Skeletal muscle tissue (tissue), 5 donors: ENCODE results near the gene SINHCAF. TPM values are rescaled to one million over a fixed set of nuclear protein-coding genes. Genes with fewer than 3 reads are reported as not detected.

ENCODE experiments used
- H3K27ac ChIP-seq: one replicate; pipeline ENCODE4 v1.7.0; 2013; ENCODE audit warnings: mild to moderate bottlenecking, low read depth, low read length, inconsistent platforms
- H3K27me3 ChIP-seq, 3 donors: one replicate each; pipeline ENCODE4 v1.7.0; 2013; ENCODE audit warnings: low read length in 3 of 3; ENCODE audit not compliant: control insufficient read depth in 3 of 3, insufficient read depth in 3 of 3
- H3K36me3 ChIP-seq, 3 donors: one replicate each; pipeline ENCODE4 v1.7.0; 2013; ENCODE audit warnings: low read length in 3 of 3; ENCODE audit not compliant: control insufficient read depth in 3 of 3, insufficient read depth in 3 of 3
- H3K4me1 ChIP-seq, 3 donors: one replicate each; pipeline ENCODE4 v1.7.0; 2013; ENCODE audit warnings: low read length in 3 of 3, mild to moderate bottlenecking in 3 of 3; ENCODE audit not compliant: control insufficient read depth in 3 of 3, insufficient read depth in 3 of 3
- H3K4me3 ChIP-seq, 3 donors: one replicate each; pipeline ENCODE4 v1.7.0; 2013; ENCODE audit warnings: low read length in 3 of 3
- H3K9ac ChIP-seq, 3 donors: one replicate each; pipeline ENCODE4 v1.7.0; 2013; ENCODE audit warnings: low read length in 3 of 3, mild to moderate bottlenecking in 3 of 3, moderate library complexity in 2 of 3, low read depth in 1 of 3
- H3K9me3 ChIP-seq, 3 donors: one replicate each; pipeline ENCODE4 v1.7.0; 2013; ENCODE audit warnings: low read length in 3 of 3; ENCODE audit not compliant: control insufficient read depth in 3 of 3
- small RNA-seq: library from RNA; depleted of rRNA; stranded (forward); fragments of <200 nt; gene quantifications from one replicate; pipeline ENCODE3, GENCODE V24; 2014
- total RNA-seq: library from RNA; depleted of rRNA; stranded (reverse); fragments of >200 nt; gene quantifications from one replicate; pipeline ENCODE4 v1.2.3, GENCODE V29; 2014
- donor health status: Osteomylitis.

SINHCAF gene
- total RNA-seq, 1 donor from 2014 or later: 17.7 TPM

- peaks cover 5 to 18% (median 8%) of the 10 kb centered on the region in 3 donors for H3K27me3 ChIP-seq
- H3K27ac ChIP-seq: no peak overlapping the region
- H3K4me1 ChIP-seq: peaks cover 0 to 4% (median 0%) of the 10 kb centered on the region in 3 donors
- H3K36me3 ChIP-seq: no peaks in the 10 kb centered on the region
- H3K4me3 ChIP-seq: no peak overlapping the region
- H3K9me3 ChIP-seq: no peaks in the 10 kb centered on the region
- H3K9ac ChIP-seq: no peak overlapping the region
These were observed 90.7 kb downstream of the SINHCAF start for GRCh38 chr12:31234955-31235867.

DNA sequence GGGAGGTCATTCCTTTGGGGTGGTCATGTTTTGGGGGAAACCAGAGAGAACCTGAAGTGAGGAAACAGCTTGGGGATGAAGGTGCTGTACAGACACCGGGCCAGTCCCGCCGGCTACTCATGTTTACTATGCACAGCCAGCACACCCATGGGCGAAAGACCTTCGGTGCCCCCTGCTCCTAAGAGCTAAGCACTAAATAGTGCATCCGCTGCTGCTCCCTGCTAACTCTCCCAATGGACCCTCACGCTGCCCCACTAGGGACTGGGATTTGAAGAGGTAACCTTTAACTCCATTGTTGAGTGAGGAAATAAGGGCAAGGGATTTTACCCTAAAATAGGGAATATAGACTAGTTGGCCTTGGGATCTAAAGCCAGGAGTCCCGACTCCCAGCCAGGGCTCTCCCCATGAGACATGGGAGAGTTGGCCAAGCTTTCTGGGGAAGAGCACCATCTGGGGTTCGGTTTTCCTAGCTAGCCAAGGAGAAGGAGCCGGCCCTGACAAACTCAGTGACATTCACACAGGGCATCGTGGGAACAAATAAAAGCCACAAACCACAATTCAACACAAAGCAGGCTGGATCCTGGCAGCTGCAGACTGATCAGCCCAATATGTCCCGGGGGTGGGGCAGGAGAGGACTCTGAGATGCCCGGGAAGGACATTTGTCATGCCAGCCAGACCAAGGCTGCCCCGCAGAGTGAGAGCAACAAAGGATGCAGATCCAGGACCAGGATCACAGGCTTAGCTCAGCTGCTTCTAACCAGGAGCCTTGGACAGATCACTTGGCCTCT, 91.7 kb downstream of the SINHCAF start:
- Histone ChIP-seq H3K4me3 (no peak overlapping the region), H3K4me1 (peaks cover 0 to 4% (median 4%) of the 10 kb centered on the region in 3 donors), H3K27me3 (peaks cover 5 to 18% (median 8%) of the 10 kb centered on the region in 3 donors), H3K27ac (no peak overlapping the region), H3K9me3 (no peaks in the 10 kb centered on the region), H3K36me3 (no peaks in the 10 kb centered on the region), H3K9ac (no peak overlapping the region)

- no peaks in the 10 kb centered on the region for H3K36me3 ChIP-seq
- no peak overlapping the region for H3K27ac ChIP-seq
- peaks cover 0 to 4% (median 4%) of the 10 kb centered on the region in 3 donors for H3K4me1 ChIP-seq
- no peak overlapping the region for H3K9ac ChIP-seq
- H3K9me3 ChIP-seq: no peaks in the 10 kb centered on the region
- peaks cover 5 to 18% (median 8%) of the 10 kb centered on the region in 3 donors for H3K27me3 ChIP-seq
- H3K4me3 ChIP-seq: no peak overlapping the region
These were observed 92.8 kb downstream of the SINHCAF start for GRCh38 chr12:31233061-31233730.

DNA sequence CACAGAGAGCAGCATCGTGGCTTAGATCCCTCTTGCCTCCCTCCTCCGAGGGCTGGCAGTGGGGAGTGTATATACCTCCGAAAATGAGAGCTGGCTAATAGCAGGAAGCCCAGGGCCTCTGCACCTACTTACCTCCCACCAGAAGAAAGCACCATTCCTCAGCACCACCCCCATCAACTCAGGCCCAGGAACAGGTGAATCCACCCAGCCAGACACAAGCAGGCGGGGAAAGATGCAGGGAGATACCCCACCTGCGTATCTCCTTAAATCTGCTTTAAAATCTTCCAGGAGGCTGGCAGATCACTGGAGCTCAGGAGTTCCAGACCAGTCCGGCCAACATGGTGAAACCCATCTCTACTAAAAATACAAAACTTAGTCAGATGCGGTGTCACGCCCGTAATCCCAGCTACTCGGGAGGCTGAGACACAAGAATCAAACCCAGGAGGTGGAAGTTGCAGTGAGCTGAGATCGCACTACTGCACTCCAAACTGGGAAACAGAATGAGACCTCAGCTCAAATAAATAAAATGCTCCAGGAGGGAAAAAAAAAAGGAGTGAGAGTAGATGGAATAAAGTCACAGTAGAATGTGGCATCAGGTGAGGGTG, 93.5 kb downstream of the SINHCAF start:
- H3K36me3 ChIP-seq: no peaks in the 10 kb centered on the region
- H3K9me3 ChIP-seq: no peaks in the 10 kb centered on the region
- no peak overlapping the region for H3K9ac ChIP-seq
- peaks cover 5 to 15% (median 5%) of the 10 kb centered on the region in 3 donors for H3K27me3 ChIP-seq
- H3K4me1 ChIP-seq: peaks cover 1 to 9% (median 8%) of the 10 kb centered on the region in 3 donors
- H3K27ac ChIP-seq: no peak overlapping the region
- no peak overlapping the region for H3K4me3 ChIP-seq

DNA sequence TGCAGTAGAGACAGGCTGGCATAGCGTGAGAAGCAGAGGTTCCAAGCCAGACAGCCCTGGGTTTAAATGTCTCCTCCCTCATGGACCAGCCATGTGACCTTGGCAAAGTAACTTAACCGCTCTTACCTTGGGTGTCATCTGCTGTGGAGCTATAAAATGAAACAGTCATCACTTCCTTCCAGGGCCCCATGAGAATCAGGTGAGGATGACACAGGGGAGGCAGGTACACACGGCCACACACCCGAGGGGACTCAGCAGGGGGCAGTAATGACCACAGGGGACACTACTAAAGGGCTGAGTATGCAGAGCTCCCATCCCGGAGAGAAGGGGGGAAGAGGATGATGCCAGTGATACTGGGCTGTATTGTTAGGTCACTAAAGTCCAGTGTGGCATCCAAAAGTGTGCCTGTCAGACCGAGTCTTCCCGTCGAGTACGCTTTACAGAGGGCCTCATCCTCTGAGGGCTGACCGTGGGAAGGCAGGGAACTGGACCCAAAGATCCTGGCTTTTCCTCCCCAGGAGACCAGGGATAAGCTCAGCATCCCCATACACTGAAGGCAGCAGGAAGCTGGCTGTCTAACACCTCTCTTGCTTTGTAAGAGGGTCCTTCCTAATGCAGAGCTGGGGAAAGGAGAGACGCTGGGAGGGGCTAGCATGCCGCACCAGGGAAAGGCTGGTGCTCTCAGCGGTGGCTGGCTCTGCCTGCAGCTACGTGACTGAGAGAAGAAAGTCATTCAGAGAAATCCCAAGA, 94.2 kb downstream of the SINHCAF start:
- Histone ChIP-seq H3K9ac (no peak overlapping the region), H3K27me3 (peaks cover 0 to 13% (median 1%) of the 10 kb centered on the region in 3 donors), H3K4me3 (no peak overlapping the region), H3K9me3 (no peaks in the 10 kb centered on the region), H3K4me1 (peaks cover 5 to 12% (median 10%) of the 10 kb centered on the region in 3 donors), H3K27ac (no peak overlapping the region), H3K36me3 (no peaks in the 10 kb centered on the region)

Small RNA genes within 50 kb of the gene (small RNA-seq; reads per million reads assigned to genes)
- gene AC024940.4 (not detected), gene AC024940.5 (not detected), gene MREGP1 (not detected), gene RF00026 (not detected)
